ENCODE data around the gene NRP1. TPM values are rescaled to one million over a fixed set of nuclear protein-coding genes. Genes with fewer than 3 reads are reported as not detected.

The NRP1 gene
- total and polyA plus RNA-seq, 10 donors, result 4.8 to 202 (median 138) TPM

DNA sequence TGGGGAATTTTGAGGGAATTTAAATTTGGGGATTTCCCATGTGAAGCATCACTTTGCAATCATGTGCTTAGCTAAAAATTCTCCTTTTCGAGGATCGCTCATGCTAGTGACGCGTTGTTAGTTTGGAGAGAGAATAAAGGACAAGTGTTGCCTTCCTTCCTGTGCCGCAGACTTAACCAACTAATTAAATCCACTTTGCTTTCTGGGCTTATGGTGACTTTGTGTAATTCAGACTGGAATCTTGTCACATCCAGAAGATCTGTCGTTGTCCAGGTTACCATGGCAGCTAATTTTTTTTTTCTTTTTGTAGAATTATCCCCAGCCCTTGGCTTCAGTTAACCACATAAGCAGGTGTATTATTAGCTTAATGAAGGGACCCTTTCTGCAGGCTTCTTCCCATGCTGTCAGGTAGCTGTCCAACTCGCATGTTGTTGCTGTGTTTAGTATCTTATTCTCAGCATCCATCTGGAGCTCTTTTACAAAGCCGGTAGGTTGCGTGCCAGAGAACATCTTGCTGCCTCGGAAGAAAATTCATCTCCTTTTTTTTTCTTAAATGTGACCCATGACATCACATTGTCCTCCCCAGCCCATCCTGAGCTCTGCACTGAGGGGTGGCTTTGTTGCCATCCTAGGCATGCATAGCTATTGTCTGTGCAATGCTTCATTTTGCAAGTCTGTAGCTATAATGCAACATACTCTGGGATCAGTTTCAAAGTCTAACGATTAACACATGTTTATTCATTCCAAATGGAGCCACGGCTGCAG lies 47.2 kb upstream of the NRP1 start:
- Histone ChIP-seq H3K9me3 (no peaks in the 10 kb centered on the region), H3K4me1 (peaks cover 0 to 8% (median 3%) of the 10 kb centered on the region in 6 donors), H3K27ac (no peak overlapping the region), H3K27me3 (replicated peaks in 1 of 7) (no peaks in the 10 kb centered on the region), H3K36me3 (no peaks in the 10 kb centered on the region), H3K4me3 (no peak overlapping the region)
- TF ChIP-seq, protein P1, sequence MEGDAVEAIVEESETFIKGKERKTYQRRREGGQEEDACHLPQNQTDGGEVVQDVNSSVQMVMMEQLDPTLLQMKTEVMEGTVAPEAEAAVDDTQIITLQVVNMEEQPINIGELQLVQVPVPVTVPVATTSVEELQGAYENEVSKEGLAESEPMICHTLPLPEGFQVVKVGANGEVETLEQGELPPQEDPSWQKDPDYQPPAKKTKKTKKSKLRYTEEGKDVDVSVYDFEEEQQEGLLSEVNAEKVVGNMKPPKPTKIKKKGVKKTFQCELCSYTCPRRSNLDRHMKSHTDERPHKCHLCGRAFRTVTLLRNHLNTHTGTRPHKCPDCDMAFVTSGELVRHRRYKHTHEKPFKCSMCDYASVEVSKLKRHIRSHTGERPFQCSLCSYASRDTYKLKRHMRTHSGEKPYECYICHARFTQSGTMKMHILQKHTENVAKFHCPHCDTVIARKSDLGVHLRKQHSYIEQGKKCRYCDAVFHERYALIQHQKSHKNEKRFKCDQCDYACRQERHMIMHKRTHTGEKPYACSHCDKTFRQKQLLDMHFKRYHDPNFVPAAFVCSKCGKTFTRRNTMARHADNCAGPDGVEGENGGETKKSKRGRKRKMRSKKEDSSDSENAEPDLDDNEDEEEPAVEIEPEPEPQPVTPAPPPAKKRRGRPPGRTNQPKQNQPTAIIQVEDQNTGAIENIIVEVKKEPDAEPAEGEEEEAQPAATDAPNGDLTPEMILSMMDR (IDR thresholded peaks at IDR 0.05 in 8 of 11, conservative IDR thresholded peaks at IDR 0.05 in 3 of 11), result no peak
- TF ChIP-seq POLR2A (IDR thresholded peaks at IDR 0.05), result no peak
- no peak for TF ChIP-seq POLR2AphosphoS5 (IDR thresholded peaks at IDR 0.05)
- no peak for DNase-seq
- intact Hi-C loops (cut with DNase I; ENCODE audit: low total_unique reads), result no loop called here
- WGBS, 5 donors, result 61 to 72% (median 67%) methylated on average over 12 of the region's 12 CpGs

DNA sequence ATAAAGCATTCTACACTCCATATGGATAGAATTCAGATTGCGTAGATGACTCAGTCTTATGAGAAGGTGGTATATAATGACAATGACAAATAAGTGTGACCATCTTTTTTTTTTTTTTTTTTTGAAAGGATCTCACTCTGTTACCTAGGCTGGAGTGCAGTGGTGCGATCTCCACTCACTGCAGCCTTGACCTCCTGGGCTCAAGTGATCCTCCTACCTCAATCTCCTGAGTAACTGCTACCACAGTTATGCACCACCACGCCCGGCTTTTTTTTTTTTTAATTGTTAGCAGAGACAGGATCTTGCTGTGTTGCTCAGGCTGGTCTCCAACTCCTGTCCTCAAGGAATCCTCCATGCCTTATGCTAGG lies 43.2 kb upstream of the NRP1 start:
- no peaks in the 10 kb centered on the region for H3K9me3 ChIP-seq
- H3K4me3 ChIP-seq, result no peak overlapping the region
- H3K36me3 ChIP-seq, result no peaks in the 10 kb centered on the region
- H3K27ac ChIP-seq, result no peak overlapping the region
- no peak for DNase-seq
- no peaks in the 10 kb centered on the region for H3K27me3 ChIP-seq (replicated peaks in 1 of 7)
- WGBS, 5 donors, result 87 to 96% (median 91%) methylated on average over 4 of the region's 4 CpGs
- intact Hi-C loops (cut with DNase I; ENCODE audit: low total_unique reads), result no loop called here
- H3K4me1 ChIP-seq, result peaks cover 0 to 8% (median 3%) of the 10 kb centered on the region in 6 donors
- TF ChIP-seq POLR2A (IDR thresholded peaks at IDR 0.05) (no peak), POLR2AphosphoS5 (IDR thresholded peaks at IDR 0.05) (no peak)
- TF ChIP-seq, protein P1 (IDR thresholded peaks at IDR 0.05 in 8 of 11, conservative IDR thresholded peaks at IDR 0.05 in 3 of 11), result no peak

DNA sequence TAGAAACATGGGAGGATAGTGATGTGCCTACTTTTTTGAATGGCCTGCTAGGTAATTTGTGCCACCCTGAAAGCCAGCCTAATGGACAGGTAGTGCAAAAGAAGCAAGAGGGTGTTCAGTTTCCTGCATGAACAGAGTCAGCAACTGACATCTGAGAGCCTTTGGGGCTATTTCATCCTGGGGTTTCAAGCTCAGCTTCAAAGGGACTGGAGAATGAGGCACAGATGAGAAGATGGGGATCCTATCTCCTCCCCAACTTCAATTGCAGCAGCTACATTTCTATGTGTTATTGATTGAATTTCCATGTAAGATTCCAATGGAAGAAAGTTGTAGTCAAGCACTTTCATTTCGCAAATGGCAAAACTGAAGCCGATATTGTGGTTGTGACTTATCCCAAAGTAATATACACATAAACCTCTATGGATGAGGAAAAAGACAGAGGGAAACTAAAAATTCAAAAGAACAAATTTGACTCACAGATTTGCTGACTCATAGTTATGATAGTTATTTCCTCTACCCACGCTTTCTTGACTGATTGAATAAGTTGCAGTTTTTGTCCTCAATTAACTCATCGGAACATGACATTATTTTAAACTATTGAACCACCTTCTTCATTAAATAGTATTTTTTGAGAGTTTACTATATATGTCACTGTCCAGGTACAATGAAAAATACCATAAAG lies 42.6 kb upstream of the NRP1 start:
- no peak for TF ChIP-seq POLR2A (IDR thresholded peaks at IDR 0.05)
- TF ChIP-seq, protein P1 (IDR thresholded peaks at IDR 0.05 in 8 of 11, conservative IDR thresholded peaks at IDR 0.05 in 3 of 11), result no peak
- TF ChIP-seq POLR2AphosphoS5 (IDR thresholded peaks at IDR 0.05), result no peak
- intact Hi-C loops (cut with DNase I; ENCODE audit: low total_unique reads), result no loop called here
- DNase-seq, result no peak
- no peak overlapping the region for H3K4me3 ChIP-seq
- H3K27me3 ChIP-seq (replicated peaks in 1 of 7), result no peaks in the 10 kb centered on the region
- H3K27ac ChIP-seq, result no peak overlapping the region
- H3K9me3 ChIP-seq, result no peaks in the 10 kb centered on the region
- H3K36me3 ChIP-seq, result no peaks in the 10 kb centered on the region
- peaks cover 0 to 8% (median 3%) of the 10 kb centered on the region in 6 donors for H3K4me1 ChIP-seq
- WGBS, 5 donors, result 64 to 70% (median 69%) methylated on average over 4 of the region's 4 CpGs

DNA sequence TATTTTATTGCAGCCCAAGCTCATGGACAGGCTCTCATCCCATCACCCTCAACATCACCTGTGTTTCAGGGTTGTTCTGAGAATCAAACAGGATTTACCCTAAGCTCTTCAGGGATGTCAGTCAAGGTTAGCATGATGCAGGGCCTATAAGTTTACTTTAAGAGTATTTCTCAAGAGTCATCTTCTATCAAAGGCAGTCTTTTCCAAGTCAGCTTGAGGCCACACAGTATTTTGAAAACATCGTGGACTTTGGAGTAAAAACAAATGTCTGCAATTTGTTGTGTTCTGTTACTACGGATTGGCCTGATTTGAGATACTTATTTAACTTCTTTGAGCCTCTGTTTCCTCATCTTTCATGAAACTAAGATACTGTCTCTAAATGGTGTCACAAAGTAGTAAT lies 42.0 kb upstream of the NRP1 start:
- no peak for DNase-seq
- WGBS, 5 donors, result 80 to 96% (median 90%) methylated on average over 2 of the region's 2 CpGs

More for the DNA sequence above, 42.0 kb upstream of the NRP1 start:
- H3K4me1 ChIP-seq, result peaks cover 0 to 4% (median under 1%) of the 10 kb centered on the region in 6 donors
- no peaks in the 10 kb centered on the region for H3K27me3 ChIP-seq (replicated peaks in 1 of 7)
- no peak overlapping the region for H3K27ac ChIP-seq
- no peak overlapping the region for H3K4me3 ChIP-seq
- no peaks in the 10 kb centered on the region for H3K36me3 ChIP-seq
- no peak for TF ChIP-seq POLR2A (IDR thresholded peaks at IDR 0.05)
- TF ChIP-seq POLR2AphosphoS5 (IDR thresholded peaks at IDR 0.05), result no peak
- TF ChIP-seq, protein P1 (IDR thresholded peaks at IDR 0.05 in 8 of 11, conservative IDR thresholded peaks at IDR 0.05 in 3 of 11), result no peak
- intact Hi-C loops (cut with DNase I; ENCODE audit: low total_unique reads), result no loop called here
- H3K9me3 ChIP-seq, result no peaks in the 10 kb centered on the region

All from spleen (tissue), 11 donors.